NCI-H1092 (cell line): ENCODE data around the gene RLN1.
"Not testable (repeated sequence)": the region's sequence is repeated elsewhere in the genome, so short reads cannot be mapped to it uniquely, and the experiment has no call there.

ENCODE experiments used
- DNase-seq: peaks from one replicate; lab custom pipeline; 2025; lab: John Stamatoyannopoulos, UW

RLN1 gene, protein sequence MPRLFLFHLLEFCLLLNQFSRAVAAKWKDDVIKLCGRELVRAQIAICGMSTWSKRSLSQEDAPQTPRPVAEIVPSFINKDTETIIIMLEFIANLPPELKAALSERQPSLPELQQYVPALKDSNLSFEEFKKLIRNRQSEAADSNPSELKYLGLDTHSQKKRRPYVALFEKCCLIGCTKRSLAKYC

GRCh38 chr9:5338992-5339981, at the start of gene RLN1:
TSS of gene RLN1 (minus strand) at chr9:5339876. CDS start at chr9:5339746, 130 bp downstream.
- DNase-seq, result not testable (repeated sequence)

DNA sequence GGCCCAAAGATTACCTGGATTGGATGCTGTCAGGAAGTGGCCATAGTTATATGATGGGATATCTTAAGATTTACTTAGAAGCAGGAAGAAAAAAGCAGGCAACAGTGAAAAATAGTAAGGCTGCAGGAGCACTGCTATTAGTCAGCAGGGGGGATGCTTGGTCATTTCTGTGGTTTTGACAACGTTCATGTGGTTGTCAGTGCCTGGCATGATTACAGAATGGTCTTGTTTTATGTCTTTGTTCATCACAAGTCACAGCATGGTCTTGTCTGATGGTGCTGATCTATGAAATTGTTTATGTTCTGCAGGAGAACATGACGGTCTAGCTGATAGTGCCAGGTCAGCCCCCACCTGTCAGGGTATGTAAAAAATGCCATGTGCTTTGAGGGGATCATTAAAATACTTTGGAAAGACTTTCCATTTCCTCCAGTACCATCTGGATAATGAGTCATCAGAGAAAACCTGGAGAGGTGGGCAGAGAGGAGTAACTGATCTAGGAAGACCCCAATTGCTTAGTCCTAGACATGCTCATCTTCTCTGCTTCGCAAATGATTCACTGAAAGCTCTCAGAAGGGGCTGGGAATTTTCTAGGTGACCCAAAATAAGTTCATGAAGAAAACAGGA, 49.5 kb upstream of the RLN1 start:
- DNase-seq, result no peak

GRCh38 chr9:5388026-5388819, 48.5 kb upstream of the RLN1 start:
- no peak for DNase-seq

DNA sequence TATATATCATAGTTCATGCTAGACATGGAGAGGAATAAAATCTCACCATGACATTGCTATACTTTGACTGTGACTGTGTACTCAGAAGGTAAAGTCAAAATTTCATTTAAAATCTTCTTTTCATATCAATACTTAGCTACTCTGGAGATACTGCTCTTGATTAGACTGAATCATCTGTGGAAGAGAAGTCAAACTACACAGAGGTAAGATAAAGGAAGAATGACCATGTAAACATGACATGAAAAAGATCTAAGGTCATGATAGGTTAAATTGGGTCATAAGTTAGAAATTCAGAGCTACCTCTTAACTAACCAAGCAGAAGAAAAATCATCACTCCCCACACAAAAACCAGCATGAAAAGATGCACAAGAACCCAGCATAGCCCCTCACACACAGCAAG, 44.8 kb upstream of the RLN1 start:
- DNase-seq, result no peak

DNA sequence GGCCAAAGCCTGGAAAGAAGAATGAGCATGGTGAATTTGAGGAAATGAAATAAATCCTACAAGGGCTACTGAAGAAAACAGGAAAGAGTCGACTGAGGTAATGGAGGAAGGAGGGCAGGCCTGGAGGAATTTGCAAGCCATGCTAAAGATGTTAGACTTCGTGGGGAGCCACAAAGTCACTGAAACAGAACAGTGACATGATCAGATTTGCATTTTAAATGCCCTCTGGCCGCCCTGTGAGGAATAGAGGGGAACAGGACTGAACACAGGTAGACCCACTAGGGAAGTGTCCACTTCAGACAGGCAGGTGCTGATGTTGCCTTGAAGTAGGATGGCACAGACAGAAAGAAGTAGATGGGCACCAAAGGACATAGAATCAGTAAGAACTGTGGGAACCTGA, 42.8 kb upstream of the RLN1 start:
- no peak for DNase-seq

- DNase-seq, result no peak
Observed at GRCh38 chr9:5375790-5376477, 36.3 kb upstream of the RLN1 start.

- DNase-seq, result no peak
Observed at GRCh38 chr9:5375091-5375490, 35.4 kb upstream of the RLN1 start.

DNA sequence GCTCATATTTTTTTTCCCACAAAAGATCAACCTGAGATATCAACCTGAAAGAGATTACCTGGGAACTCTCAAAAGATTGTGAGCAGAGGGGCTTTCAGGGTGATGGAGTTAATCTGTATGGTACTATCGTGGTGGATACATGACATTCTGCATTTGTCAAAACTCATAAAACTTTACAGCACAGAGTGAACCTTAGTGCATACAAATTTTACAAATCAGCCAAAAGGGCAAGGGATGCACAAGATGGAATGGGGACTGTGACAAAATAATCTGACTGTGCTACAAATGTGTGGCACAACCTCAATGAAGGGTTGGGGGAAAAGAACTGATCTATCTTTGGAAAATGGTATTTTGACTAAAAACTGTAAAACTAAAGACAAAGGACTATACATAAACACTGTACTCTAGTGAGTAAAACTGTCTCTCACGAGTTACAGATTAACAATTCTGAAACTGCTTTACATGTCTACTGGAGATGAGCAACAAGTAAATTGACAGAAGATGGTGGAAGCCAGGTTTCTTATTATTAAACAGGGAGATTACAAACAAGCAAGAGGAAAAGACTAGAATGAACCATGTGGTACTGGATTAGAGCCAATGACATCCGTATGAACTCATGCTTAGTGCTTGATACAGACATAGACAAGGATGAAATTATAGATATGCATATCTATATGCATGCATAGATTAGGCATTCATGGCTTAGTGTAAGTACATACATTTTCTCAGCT, 24.8 kb upstream of the RLN1 start:
- no peak for DNase-seq

GRCh38 chr9:5361326-5362010, 21.8 kb upstream of the RLN1 start:
- no peak for DNase-seq

DNA sequence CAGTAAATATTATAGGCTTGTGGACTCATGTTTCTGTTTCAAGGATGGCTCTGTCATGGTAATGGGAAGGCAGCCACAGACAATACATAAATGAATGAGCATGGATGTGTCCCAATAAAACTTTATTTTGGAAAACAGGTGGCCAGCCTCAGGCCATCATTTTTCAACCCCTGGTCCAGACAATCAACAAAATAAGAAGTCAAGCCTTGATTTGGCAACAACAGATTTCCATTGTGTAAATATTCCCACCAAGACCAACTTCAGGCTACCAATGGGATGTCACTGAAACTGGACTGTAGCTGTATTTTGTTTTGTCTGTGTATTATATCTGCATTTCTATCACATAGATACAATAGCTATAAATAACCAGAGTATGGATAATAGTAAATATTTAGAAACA, 20.7 kb upstream of the RLN1 start:
- DNase-seq, result no peak

GRCh38 chr9:5357431-5358105, 17.9 kb upstream of the RLN1 start:
- no peak for DNase-seq

DNA sequence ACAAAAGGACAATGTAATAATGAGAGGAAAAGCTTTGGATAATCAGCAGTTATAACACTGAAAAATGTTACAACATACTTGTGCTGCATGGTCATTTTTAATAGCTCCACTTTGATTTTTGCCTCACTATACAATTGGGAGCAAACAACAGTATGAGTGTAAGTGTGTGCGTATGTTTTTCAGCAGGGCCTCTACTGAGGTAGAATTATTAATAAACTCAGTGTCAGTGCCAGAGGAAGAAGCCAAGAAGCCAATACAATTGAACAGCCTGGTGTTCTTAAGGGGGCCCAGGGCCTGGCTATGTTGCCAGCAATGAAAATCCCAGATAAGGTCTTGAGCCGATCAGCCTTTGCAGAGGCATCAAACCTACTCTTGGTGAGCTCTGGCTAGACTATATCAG, 16.1 kb upstream of the RLN1 start:
- no peak for DNase-seq

DNA sequence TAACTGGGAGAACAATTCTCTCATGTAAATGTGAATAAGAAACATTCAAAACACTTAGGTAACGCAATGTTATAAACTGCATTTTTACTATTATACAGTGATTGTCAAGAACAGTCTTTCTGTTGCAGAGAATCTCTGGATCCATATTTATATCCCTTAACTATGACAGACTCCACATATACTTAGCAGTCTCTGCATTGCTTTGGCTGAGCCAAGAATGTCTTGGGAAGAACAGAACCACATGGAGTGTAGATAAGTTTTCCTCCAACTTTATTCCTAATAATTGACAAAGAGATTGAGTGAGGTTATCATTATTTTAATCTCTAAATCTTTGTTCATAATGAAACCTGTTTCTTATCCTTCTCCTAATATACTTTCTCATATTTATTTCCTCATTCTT, 15.6 kb upstream of the RLN1 start:
- DNase-seq, result no peak

DNA sequence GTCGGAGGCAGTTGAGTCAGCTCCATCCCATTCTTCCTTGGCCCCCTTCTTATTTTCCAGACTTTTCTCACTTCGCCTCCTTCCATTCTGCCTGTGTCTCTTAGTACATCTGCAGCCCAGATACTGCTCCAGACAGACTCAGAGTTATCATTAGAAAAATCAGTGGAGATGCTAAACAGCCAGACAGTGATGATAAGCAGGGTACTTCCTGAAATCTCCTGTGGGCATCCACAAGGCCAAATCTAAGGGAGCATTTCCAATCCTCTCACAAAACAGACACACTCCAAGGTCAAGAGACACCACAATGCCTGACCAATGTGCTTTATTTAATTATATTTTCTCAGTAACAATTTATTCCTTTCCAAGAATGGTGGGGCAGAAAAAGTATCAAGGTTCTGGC, 14.5 kb upstream of the RLN1 start:
- DNase-seq, result no peak

DNA sequence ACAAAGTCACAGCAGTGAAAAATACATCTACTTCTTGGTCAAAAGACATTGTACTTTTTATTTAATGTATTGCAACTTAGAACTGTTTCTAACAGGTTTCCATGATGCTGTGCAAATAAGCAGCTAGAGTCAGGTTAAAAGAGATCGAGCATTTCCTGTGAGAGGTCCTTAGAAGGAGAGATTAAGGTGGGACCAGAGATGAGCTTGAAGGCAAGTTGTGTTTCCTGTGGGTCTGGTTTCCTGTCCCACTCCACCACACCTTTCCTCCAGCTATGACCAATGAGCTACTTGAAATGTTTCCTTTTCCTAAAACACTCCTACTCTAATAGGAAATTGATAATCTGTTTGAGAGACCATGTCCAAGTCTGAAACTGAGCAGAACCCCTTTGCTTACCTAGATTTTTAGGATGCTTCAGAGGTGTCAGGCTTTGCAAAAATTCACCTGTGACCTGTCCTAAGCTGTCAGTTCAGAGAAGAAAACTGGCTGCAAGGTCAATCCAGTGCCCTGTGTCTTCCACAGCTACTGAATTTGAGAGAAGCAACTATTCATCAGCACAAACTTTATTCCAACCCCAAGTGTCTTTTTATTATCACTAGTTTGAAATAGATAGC, 13.1 kb upstream of the RLN1 start:
- no peak for DNase-seq

DNA sequence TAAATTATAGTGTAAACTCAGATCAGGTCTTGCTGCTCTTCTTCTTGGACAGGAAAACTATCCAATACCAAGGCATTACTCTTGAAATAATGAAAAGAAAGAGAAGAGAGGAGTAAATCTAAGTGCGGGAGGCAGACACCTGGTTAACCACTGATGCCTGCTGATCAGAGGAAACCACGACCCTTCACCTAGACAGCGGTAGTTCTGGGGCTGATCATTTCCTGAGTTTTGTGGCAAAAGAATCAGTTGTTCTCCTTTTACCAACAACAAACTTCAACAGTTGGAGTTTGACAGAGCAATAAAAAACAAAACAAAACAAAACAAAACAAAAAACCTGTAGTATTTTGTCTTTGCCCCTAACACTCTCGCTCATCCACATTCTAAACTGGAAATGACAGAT, 3.0 kb downstream of the RLN1 start:
- DNase-seq, result no peak

- not testable (repeated sequence) for DNase-seq
Observed at GRCh38 chr9:5331276-5331675, 8.4 kb downstream of the RLN1 start.

- no peak for DNase-seq
Observed at GRCh38 chr9:5326893-5327548, 12.7 kb downstream of the RLN1 start.

DNA sequence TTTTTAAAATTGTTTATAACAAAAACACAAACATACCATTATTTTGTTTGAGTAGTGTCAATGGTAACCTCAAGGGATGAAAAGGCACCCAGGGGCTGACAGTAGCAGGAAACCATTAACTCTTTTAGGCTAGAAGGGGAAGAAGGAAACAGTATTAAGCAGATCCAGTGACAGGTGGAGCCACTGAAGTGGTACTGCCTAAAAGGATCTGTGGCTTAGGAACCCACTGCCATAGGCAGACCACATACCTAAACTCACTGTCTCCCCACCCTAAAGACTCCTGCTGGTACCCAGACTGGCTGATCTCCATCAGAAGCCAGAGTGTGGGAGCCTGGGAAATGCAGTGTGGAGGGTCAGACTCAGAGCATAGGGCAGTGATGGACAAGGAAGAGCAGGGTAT, 13.5 kb downstream of the RLN1 start:
- no peak for DNase-seq
